HCT116 (cell line): ENCODE data around the gene FAM83G. TPM values are rescaled to one million over a fixed set of nuclear protein-coding genes. Genes with fewer than 3 reads are reported as not detected.

Experiments used
- ATAC-seq: fragments of 200-7000 bp; cut with Tn5 transposase; 2 replicates; pipeline ENCODE4 v1.9.1; 2020; ENCODE audit warnings: mild to moderate bottlenecking, moderate library complexity
- BruUV-seq: library from RNA; stranded (reverse); fragments of 400-500 nt; replicated peaks from 2 replicates; lab custom pipeline; 2021; lab: Mats Ljungman, UMichigan
- CTCF ChIA-PET: fragments of 300-600 bp; sonication (Branson Sonifier 250); formaldehyde crosslinking; loops from one replicate; lab custom pipeline; 2021; ENCODE audit warnings: antibody characterized with exemption; lab: Charles Lee
- POLR2A ChIA-PET: fragments of 300-600, 350-600 bp; sonication (Branson Sonifier 250); formaldehyde crosslinking; loops from one replicate; lab custom pipeline; 2021; ENCODE audit warnings: antibody characterized with exemption; lab: Charles Lee
- RAD21 ChIA-PET, 2 experiments: fragments of 300-600 bp; sonication (Branson Sonifier 250); formaldehyde crosslinking; loops; one replicate each; lab custom pipeline; 2023; ENCODE audit warnings: low total read pairs in 2 of 2; ENCODE audit not compliant: uncharacterized antibody in 2 of 2, unreplicated experiment in 2 of 2, low non-redundant PET in 1 of 2; lab: Charles Lee
- DNase-seq: peaks from one replicate; pipeline ENCODE4 v3.0.0-alpha.2; 2010; ENCODE audit warnings: low read depth, low spot score
- H2AFZ ChIP-seq: fragments of 200-600 bp; shearing (Covaris generic), sonication (generic); 2 replicates; pipeline ENCODE4 v1.6.1; 2017; ENCODE audit warnings: low read depth, mixed run types, mixed read lengths, antibody characterized with exemption, low read length; ENCODE audit not compliant: poor library complexity, severe bottlenecking
- H3K27ac ChIP-seq: 2 replicates; pipeline ENCODE4 v1.5.1; 2012; ENCODE audit warnings: low read depth, low read length
- H3K27me3 ChIP-seq: fragments of 200-600 bp; sonication (generic); 2 replicates; pipeline ENCODE4 v1.6.1; 2016; ENCODE audit warnings: mixed run types, low read length, mixed read lengths; ENCODE audit not compliant: insufficient read depth
- H3K36me3 ChIP-seq, 2 experiments: fragments of 200-500 bp in 1 of 2; fragments of 200-600 bp in 1 of 2; sonication (Bioruptor generic) in 1 of 2; sonication (generic) in 1 of 2; 2 replicates each; pipeline versions ENCODE4 v1.5.1 to v1.6.1; 2014 to 2016; ENCODE audit warnings: low read length in 2 of 2, inconsistent platforms in 1 of 2, mixed read lengths in 1 of 2, mixed run types in 1 of 2; ENCODE audit not compliant: insufficient read depth in 2 of 2, control insufficient read depth in 1 of 2
- H3K4me1 ChIP-seq, 2 experiments: fragments of 200-600 bp in 1 of 2; sonication (generic) in 1 of 2; 2 replicates each; pipeline versions ENCODE4 v1.5.1 to v1.6.1; 2012 to 2017; ENCODE audit warnings: low read length in 2 of 2, inconsistent platforms in 1 of 2, mild to moderate bottlenecking in 1 of 2, mixed read lengths in 1 of 2, mixed run types in 1 of 2, moderate library complexity in 1 of 2; ENCODE audit not compliant: insufficient read depth in 2 of 2, control insufficient read depth in 1 of 2
- H3K4me2 ChIP-seq: fragments of 200-600 bp; sonication (generic); 2 replicates; pipeline ENCODE4 v1.6.1; 2017; ENCODE audit warnings: mixed run types, low read length, mixed read lengths
- H3K4me3 ChIP-seq, 2 experiments: fragments of 200-600 bp in 1 of 2; sonication (generic) in 1 of 2; replicated peaks in 1 of 2; 2 replicates each; pipeline ENCODE4 v1.5.1; 2011 to 2016; ENCODE audit warnings: low read length in 2 of 2, control low read depth in 1 of 2, low read depth in 1 of 2, mild to moderate bottlenecking in 1 of 2, mixed read lengths in 1 of 2, mixed run types in 1 of 2
- H3K79me2 ChIP-seq: fragments of 200-600 bp; sonication (generic); 2 replicates; pipeline ENCODE4 v1.6.1; 2017; ENCODE audit warnings: mild to moderate bottlenecking, mixed run types, low read length, moderate library complexity, mixed read lengths; ENCODE audit not compliant: insufficient read depth
- H3K9ac ChIP-seq: fragments of 200-600 bp; sonication (generic); 2 replicates; pipeline ENCODE4 v1.6.1; 2016; ENCODE audit warnings: low read length, mixed read lengths
- H3K9me2 ChIP-seq: fragments of 200-600 bp; sonication (generic), shearing (Covaris generic); 2 replicates; pipeline ENCODE4 v1.6.1; 2017; ENCODE audit warnings: mixed run types, mild to moderate bottlenecking, moderate library complexity; ENCODE audit not compliant: insufficient read depth
- H3K9me3 ChIP-seq, 2 experiments: fragments of 200-500 bp in 1 of 2; fragments of 200-600 bp in 1 of 2; sonication (Bioruptor generic) in 1 of 2; sonication (generic) in 1 of 2; 2 replicates each; pipeline ENCODE4 v1.6.1; 2014 to 2017; ENCODE audit warnings: low read length in 2 of 2, mixed read lengths in 2 of 2, inconsistent platforms in 1 of 2, low read depth in 1 of 2, mild to moderate bottlenecking in 1 of 2, mixed run types in 1 of 2, moderate library complexity in 1 of 2; ENCODE audit not compliant: control insufficient read depth in 1 of 2, insufficient read depth in 1 of 2
- H4K20me1 ChIP-seq: fragments of 200-600 bp; sonication (generic), shearing (Covaris generic); 2 replicates; pipeline ENCODE4 v1.6.1; 2017; ENCODE audit warnings: mixed run types, mild to moderate bottlenecking, moderate library complexity; ENCODE audit not compliant: insufficient read depth
- CBX3 ChIP-seq: IDR thresholded peaks from 2 replicates; pipeline ENCODE4 v1.6.1; 2012; ENCODE audit warnings: low read depth
- CEBPB ChIP-seq: IDR thresholded peaks from 2 replicates; pipeline ENCODE4 v1.6.1; 2012; ENCODE audit warnings: low read depth
- EGR1 ChIP-seq: IDR thresholded peaks from 2 replicates; pipeline ENCODE4 v1.6.1; 2012; ENCODE audit warnings: low read depth
- JUND ChIP-seq: IDR thresholded peaks from 2 replicates; pipeline ENCODE4 v1.6.1; 2012
- POLR2A ChIP-seq: IDR thresholded peaks from 2 replicates; pipeline ENCODE4 v1.7.0; 2011; ENCODE audit warnings: borderline replicate concordance; ENCODE audit not compliant: insufficient read depth, insufficient read length; ENCODE audit errors: extremely low read depth
- POLR2AphosphoS5 ChIP-seq: IDR thresholded peaks from 2 replicates; pipeline ENCODE4 v1.6.1; 2011; ENCODE audit warnings: mild to moderate bottlenecking, low read depth, low read length, moderate library complexity
- RAD21 ChIP-seq: IDR thresholded peaks from 2 replicates; pipeline ENCODE4 v1.6.1; 2012; ENCODE audit warnings: low read depth, mild to moderate bottlenecking
- SP1 ChIP-seq: IDR thresholded peaks from 2 replicates; pipeline ENCODE4 v1.6.1; 2012; ENCODE audit warnings: low read depth
- SRF ChIP-seq: IDR thresholded peaks from 2 replicates; pipeline ENCODE4 v1.6.1; 2012; ENCODE audit warnings: low read depth
- TCF7L2 ChIP-seq: IDR thresholded peaks from 2 replicates; pipeline ENCODE4 v1.7.0; 2011; ENCODE audit warnings: borderline replicate concordance, inconsistent platforms; ENCODE audit not compliant: insufficient read depth, insufficient read length; ENCODE audit errors: extremely low read depth
- ZFX ChIP-seq: fragments of 450-650 bp; IDR thresholded peaks from 2 replicates; pipeline ENCODE4 v1.6.1; 2017
- ZNF274 ChIP-seq: fragments of 200-500 bp; sonication (Bioruptor generic); IDR thresholded peaks from 2 replicates; pipeline ENCODE4 v1.6.1; 2014; ENCODE audit warnings: mild to moderate bottlenecking, low read depth, low read length, inconsistent platforms
- intact Hi-C: fragments of 100-400 bp; cut with micrococcal nuclease; formaldehyde crosslinking; loops from 2 replicates; pipeline ENCODE4 v1.10.0; 2022
- total RNA-seq: library from RNA; stranded (reverse); gene quantifications from one replicate; pipeline ENCODE4 v1.2.1, GENCODE V29; 2021; ENCODE audit not compliant: unreplicated experiment
- TF ChIP-seq, protein P1 (sequence below): IDR thresholded peaks from 2 replicates; pipeline ENCODE4 v1.6.1; 2011; ENCODE audit warnings: mild to moderate bottlenecking, low read length, moderate library complexity; ENCODE audit not compliant: insufficient replicate concordance; ENCODE audit errors: extremely low read depth
- TF ChIP-seq, protein P2 (sequence below): IDR thresholded peaks from 2 replicates; pipeline ENCODE4 v1.6.1; 2012; ENCODE audit warnings: low read depth
- TF ChIP-seq, protein P3 (sequence below): IDR thresholded peaks from 2 replicates; pipeline ENCODE4 v1.6.1; 2012

The FAM83G gene
- total RNA-seq, 1 experiment from 2014 or later = 33.9 TPM

DNA sequence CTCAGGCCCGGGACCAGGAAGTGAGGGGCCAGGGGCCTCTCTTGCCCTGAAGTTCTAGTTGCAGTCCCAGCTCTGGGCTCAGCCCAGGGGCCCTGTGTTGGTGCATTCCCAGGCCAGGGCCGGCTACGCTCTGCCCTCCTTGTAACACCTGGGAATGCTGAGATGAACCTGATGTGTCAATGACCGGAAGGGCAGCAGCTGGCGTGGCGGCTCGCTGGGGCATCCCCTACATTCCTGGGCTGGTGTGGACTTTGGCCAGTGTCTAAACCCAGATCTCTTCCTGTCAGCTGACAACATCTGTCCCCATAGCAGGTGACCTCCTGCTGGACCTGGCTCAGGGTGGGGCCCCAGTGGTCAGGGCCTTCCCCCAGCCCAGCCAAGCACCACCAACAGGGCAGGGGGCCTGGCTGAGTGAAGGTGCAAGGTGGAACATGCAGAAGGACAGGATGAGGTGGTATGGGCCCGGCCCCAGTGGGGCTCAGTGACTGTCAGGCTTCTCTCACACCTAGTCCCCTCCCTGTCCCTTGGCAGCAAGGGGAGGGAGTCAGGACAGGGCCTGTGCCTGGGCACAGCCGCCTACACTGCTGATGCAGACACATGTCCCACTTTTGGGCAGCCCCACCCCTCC is 15.9 kb downstream of the FAM83G start:
- H3K36me3 ChIP-seq = peaks cover 18 to 23% of the 10 kb centered on the region in 2 experiments; a peak in 3 of 4 replicates
- H3K4me1 ChIP-seq = peaks cover 0 to 1% of the 10 kb centered on the region in 2 experiments; a peak in 1 of 4 replicates
- peaks cover 52% of the 10 kb centered on the region; the same call in 1 of the 2 replicates for H3K79me2 ChIP-seq
- H2AFZ ChIP-seq = no peak overlapping the region
- POLR2A ChIA-PET = no interaction called here
- no peak overlapping the region for H3K9ac ChIP-seq
- intact Hi-C loops = no loop called here
- RAD21 ChIA-PET = no interaction called here
- H3K27me3 ChIP-seq = no peaks in the 10 kb centered on the region
- CTCF ChIA-PET = no interaction called here
- no peaks in the 10 kb centered on the region for H3K9me3 ChIP-seq
- H3K4me3 ChIP-seq = no peak overlapping the region
- no peaks in the 10 kb centered on the region for H3K9me2 ChIP-seq
- no peak overlapping the region for H3K27ac ChIP-seq
- H4K20me1 ChIP-seq = no peaks in the 10 kb centered on the region
- DNase-seq = no peak
- no peak for ATAC-seq
- TF ChIP-seq POLR2AphosphoS5 = no peak
- TF ChIP-seq, protein P1, sequence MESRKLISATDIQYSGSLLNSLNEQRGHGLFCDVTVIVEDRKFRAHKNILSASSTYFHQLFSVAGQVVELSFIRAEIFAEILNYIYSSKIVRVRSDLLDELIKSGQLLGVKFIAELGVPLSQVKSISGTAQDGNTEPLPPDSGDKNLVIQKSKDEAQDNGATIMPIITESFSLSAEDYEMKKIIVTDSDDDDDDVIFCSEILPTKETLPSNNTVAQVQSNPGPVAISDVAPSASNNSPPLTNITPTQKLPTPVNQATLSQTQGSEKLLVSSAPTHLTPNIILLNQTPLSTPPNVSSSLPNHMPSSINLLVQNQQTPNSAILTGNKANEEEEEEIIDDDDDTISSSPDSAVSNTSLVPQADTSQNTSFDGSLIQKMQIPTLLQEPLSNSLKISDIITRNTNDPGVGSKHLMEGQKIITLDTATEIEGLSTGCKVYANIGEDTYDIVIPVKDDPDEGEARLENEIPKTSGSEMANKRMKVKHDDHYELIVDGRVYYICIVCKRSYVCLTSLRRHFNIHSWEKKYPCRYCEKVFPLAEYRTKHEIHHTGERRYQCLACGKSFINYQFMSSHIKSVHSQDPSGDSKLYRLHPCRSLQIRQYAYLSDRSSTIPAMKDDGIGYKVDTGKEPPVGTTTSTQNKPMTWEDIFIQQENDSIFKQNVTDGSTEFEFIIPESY = no peak
- no peak for TF ChIP-seq RAD21
- no peak for TF ChIP-seq TCF7L2
- no peak for TF ChIP-seq POLR2A
- TF ChIP-seq SRF = no peak
- TF ChIP-seq, protein P2, sequence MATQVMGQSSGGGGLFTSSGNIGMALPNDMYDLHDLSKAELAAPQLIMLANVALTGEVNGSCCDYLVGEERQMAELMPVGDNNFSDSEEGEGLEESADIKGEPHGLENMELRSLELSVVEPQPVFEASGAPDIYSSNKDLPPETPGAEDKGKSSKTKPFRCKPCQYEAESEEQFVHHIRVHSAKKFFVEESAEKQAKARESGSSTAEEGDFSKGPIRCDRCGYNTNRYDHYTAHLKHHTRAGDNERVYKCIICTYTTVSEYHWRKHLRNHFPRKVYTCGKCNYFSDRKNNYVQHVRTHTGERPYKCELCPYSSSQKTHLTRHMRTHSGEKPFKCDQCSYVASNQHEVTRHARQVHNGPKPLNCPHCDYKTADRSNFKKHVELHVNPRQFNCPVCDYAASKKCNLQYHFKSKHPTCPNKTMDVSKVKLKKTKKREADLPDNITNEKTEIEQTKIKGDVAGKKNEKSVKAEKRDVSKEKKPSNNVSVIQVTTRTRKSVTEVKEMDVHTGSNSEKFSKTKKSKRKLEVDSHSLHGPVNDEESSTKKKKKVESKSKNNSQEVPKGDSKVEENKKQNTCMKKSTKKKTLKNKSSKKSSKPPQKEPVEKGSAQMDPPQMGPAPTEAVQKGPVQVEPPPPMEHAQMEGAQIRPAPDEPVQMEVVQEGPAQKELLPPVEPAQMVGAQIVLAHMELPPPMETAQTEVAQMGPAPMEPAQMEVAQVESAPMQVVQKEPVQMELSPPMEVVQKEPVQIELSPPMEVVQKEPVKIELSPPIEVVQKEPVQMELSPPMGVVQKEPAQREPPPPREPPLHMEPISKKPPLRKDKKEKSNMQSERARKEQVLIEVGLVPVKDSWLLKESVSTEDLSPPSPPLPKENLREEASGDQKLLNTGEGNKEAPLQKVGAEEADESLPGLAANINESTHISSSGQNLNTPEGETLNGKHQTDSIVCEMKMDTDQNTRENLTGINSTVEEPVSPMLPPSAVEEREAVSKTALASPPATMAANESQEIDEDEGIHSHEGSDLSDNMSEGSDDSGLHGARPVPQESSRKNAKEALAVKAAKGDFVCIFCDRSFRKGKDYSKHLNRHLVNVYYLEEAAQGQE = no peak
- TF ChIP-seq JUND = no peak
- TF ChIP-seq, protein P3, sequence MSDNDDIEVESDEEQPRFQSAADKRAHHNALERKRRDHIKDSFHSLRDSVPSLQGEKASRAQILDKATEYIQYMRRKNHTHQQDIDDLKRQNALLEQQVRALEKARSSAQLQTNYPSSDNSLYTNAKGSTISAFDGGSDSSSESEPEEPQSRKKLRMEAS = no peak
- no peak for TF ChIP-seq CEBPB
- no peak for TF ChIP-seq ZNF274
- TF ChIP-seq EGR1 = no peak
- no peak for TF ChIP-seq SP1
- no peak for TF ChIP-seq CBX3
- no peak for TF ChIP-seq ZFX
- TF ChIP-seq, all 23 proteins: peak for 0
- no TSS peak for BruUV-seq
- H3K4me2 ChIP-seq = no peak overlapping the region
